ENCODE data around the gene PARVB.
"Not testable (repeated sequence)": the region's sequence is repeated elsewhere in the genome, so short reads cannot be mapped to it uniquely, and the experiment has no call there.

PARVB gene

DNA sequence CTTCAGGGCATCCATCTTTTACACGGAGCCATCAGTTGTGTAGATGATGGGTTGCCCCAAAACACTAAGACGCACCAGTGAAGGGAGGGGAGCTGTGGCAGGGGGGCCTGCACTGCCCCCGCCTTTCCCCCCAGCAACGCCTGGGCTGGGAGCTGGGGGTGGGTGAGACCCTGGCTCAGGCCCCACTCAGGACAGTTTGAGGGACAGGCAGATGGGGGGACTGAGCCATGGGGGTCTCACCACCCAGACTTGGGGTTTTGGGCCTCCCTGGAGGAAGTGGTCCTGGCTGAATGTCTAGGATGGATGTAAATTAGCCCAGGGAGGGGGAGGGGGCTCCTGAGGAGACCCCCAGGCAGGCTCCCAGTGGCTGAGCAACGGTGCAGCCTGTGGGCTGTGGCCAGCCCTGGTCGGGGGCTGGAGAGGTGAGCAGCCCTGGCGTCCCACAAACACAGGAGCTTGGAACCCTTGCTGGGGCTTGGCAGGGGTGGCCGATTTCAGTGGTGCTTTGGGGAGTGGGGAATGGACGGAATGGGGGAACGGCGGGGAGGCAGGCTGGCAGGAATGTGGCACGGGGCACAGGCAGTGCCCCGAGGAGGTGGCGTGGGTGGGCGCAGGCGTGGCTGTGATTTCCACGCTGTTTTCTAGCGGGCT lies 6.1 kb downstream of the PARVB start:
- FAIRE-seq = no peak

DNA sequence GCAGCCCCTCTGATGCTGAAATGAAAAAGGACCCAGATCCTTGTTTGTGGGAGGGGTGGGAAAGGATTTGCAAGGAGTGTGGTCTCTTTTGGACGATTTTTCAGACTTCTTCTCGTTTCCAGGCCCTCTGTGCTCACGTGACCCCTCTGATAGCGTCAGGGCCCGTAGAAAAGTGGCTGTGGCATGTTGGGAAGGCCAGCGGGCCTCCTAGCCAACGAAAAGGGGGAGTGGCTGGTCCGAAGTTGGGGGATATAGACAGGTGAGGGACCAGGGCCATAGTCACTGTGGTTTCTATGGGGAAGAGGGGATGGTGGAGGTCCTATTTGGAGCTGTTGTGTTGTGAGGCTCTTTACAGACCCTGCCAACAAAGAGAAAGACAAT lies 6.6 kb downstream of the PARVB start:
- no peak for FAIRE-seq

DNA sequence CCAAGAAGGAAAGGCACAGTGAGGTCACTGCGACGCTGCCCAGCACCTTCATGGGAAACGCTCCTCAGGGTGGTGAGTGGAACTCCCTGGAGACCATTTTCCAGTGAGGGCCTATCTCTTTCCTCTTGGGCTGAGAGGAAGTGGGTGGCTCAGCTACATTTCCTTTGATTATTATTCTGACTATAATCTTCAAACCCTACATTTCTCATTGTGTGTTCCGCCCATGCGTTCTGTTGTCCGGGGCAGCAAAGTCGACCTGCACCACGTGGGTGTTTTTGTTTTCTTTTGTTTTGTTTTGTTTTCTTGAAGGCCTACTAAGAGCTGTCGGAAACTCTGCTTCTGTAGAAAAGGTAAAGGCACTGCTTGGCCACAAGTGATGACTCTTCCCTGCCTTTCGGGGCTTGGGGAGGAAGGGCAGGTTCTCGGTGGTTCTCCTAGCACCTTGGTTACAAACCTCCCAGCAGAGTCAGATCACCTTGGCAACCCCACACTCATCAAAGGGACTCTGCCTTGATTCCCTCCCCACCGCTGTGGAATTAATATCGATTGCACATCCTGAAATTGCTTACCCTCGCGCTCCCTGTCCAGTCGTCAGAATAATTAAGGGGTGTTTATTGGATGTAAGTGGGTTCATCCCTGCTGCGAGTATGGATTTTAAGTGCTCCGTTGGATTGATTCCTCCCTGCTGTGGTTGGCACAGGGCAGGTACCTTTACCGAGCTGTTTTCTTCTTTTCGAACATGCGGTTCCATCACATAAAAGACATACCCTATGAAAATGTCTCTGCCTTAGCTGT lies 7.3 kb downstream of the PARVB start:
- FAIRE-seq = no peak

DNA sequence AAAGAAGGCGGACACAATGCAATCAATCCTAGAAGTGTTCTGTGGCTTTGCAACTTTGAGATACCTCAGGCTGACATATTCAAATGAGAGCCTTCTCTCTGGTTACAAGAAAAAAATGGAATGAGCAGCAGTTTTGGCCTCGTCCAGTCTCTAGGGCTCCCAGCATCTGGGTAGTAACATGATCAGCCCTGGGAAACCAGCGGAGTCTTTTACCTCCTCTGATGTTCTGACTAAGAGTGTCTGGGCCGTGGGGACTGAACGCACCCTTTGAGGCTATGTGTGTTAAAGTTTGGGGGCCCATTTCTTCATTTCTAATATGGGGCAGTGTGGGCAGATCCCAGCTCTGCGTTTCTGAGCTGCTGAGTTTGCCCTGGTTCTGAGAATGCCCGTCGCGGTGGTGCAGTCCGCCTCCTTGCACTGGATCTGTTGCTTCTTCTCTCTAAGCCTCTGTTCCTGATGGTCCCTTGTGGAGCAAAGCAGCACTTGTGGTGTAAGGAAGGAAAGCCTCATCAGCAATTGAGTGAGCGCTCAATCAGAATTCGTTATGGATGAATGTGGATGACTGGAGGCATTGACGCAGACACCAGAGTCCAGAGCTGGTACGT lies 8.1 kb downstream of the PARVB start:
- no peak for FAIRE-seq

DNA sequence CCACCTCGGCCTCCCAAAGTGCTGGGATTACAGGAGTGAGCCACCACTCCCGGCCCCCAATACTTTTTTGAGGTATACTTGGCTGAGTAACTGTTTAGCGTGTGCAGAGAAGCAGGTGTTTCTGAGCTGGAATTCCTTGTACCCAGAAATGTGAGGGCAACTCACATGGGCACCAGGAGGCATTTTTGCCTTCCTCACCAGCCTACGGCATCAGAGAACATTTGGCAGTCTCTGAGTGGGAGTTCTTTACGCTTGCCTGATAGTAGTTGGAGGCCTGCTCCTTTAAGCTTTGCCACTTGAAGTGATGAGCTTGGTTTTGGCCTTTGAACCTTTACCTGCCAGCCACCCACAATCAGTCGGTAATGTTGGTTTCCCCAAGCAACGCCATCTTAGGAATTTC lies 9.2 kb downstream of the PARVB start:
- FAIRE-seq = no peak

DNA sequence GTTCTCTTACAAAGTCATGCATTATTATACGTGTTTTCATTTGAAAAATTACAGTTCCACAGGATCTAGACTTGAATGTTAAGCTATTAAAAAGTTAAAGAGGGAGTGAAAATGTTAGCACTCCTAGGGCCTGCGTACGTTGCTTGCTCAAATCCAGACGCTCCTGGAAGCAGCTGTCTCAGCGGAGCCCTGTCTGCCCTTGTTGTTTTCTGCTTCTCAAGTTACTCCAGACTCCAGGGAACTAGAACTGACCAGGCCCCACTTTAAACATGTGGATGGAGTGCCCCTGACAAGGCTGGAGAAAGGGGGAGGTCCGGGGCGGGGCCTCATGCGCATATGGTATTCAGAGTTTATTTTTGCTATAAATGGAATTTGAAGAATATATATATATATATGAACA lies 9.6 kb downstream of the PARVB start:
- FAIRE-seq = no peak

DNA sequence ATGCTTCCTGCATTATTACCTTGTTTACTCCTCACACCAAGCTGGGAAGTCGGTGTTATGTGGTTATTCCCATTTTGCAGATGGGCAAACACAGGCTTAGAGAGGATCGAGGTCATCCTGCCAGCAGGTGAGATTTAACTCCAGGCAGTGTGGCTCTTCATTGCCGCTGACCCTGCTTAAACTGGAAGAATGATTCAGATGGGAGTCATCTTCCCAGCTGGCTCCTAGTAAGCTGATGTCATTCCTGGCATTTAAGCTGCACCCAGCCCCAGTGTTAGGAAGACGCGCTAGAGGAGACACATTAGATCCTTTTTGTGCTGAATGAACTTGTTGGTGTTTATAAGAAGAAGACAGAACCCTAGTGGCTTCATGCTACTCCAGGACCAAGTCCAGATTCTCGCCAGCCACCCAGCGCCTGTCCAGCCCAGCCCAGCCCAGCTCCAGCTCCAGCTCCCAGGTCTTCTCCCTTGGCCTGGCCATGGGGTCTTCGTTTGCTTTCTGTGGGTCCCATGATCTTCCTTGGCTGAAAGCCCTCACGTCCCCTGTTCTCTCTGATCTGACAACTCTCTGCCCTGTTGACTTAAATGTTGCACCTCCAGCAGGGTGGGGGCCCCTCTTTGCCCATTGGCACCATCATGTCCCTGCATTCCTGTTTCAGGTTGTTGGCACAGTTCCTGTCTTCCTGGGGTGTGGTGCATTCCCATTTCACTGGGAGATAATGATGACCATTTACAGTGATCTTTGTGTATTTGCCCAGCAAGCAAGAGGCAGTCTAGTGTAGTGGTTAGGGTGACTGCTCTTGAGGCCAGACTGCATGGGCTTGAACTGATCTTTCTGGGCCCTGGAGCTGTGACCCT lies 13.6 kb downstream of the PARVB start:
- FAIRE-seq = no peak

DNA sequence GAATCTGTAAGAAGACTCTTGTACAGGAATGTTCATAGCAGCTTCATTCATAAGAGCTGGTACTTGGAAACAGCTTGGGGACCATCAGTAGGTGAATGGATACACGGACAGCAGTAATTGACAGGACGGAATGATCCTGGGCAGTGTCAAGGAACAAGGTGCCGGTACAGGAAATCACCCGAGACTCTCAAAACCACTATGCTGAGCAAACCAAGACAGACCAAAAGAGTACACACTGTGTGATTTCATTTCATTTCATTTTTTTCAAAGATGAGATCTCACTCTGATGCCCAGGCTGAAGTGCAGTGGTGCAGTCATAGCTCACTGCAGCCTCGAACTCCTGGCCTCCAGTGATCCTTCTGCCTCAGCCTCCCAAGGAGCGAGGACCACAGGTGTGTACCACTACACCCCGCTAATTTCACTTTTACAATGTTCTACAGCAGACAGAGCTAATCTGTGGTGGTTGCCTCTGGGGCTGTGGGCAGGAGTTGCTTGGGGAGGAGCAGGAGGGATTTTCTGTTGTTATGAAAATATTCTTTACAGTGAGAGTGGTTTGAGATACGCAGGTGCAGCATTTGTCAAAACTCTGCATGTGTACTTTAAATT lies 15.6 kb downstream of the PARVB start:
- no peak for FAIRE-seq

DNA sequence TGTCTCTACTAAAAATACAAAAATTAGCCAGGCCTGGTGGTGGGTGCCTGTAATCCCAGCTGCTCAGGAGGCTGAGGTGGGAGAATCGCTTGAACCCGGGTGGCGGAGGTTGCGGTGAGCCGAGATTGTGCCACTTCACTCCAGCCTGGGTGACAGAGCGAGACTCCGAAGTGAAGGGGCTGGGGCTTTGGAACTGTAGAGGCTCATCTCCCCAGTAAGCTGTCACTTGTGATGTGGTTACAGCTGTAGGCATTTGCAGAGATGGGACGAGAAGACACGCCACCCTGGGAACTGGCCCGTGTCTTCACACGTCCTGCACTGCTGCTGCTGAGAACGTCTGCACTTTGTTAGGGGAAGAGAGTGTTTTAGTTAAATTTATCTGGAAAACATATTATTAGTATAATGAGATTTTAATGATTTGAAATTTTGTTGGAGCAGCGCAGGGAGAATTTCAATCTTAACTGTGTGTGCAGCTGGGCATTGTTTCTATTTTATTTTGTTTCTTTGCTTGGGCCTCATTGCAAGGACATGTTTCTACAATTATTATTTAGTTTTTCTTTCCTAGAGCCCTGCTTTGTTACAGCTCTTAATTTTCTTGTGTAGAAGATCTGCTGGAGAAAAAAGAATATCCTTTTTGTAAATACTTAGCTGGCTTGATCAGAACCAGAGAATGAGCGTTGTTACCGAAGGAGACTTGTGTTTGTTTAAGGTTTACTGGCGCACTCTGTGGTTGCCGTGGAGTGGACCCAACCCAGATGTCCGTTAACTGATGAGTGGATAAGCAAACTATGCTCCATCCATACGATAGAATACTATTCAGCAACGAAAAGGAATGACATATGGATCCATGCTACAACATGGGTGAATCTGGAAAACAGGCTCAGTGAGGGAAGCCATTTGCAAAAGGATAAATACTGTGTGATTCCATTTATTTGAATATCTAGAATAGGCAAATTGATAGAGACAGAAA lies 18.4 kb downstream of the PARVB start:
- no peak for FAIRE-seq

DNA sequence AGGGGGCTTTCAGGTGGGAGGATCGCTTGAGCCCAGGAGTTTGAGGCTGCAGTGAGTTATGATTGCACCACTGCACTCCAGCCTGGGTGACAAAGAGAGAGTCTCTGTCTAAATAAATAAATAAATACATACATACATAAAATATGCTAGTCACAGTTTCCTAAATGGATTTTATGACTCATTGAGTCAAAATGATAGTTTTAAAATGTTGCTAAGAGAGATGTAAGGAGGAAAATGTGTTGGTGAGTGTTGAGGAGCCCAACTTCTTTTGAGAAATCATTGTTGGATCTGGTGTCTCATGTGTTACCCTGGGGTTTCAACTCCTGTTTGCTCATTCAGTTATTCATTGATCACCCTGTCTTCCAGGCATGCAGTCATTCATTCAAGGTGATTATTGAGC lies 21.0 kb downstream of the PARVB start:
- no peak for FAIRE-seq

DNA sequence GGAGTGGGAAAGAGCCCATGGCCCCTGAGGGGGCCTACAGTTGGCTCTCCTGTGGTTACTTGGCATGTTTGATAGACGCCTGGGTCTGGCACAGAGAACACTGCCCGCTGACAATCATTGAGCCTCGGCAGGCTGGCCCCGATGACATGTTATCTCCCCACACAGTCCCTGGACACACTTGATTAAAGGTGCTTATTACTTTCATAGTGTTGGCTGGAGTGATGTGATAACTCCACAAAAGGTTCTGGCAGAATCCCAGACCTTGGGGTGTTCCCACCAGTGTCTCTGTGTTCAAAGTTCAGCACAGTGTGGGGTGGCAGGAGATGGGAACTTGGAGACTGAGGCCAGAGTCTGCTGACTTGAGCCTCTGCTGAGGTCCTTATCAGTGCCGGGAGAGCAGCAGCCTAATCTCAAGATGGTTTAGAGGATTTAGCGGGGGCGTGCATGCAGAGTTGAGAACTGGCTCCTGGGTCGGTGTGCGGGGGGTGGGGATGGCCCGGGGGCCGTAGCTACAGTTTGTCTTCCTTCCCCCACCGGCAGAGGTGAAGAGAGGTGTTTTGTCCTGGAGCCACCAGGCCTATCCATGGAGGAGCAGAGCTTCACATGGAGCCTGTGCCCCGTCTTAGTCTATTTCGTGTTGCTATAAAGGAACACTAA lies 22.5 kb downstream of the PARVB start:
- no peak for FAIRE-seq

DNA sequence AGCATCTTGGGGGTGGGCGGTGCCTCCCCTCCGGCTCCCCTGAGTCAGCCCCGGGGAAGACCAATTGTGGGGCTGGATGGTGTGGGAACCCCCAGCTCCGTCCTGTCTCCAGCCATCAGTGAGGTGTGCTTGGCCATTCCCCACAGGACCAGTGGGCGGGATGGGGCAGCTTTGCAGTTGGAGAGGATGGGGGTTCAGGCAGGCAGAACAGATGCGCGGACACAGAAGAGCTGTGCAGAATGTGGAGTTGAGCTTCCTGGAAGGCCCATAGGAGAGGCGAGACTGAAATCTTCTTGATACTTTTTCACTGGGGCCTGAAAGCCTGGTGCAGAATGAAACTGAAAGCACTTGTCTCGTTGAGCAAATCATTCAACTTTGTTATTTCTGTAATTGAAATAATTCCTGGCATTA lies 23.8 kb downstream of the PARVB start:
- FAIRE-seq = no peak

DNA sequence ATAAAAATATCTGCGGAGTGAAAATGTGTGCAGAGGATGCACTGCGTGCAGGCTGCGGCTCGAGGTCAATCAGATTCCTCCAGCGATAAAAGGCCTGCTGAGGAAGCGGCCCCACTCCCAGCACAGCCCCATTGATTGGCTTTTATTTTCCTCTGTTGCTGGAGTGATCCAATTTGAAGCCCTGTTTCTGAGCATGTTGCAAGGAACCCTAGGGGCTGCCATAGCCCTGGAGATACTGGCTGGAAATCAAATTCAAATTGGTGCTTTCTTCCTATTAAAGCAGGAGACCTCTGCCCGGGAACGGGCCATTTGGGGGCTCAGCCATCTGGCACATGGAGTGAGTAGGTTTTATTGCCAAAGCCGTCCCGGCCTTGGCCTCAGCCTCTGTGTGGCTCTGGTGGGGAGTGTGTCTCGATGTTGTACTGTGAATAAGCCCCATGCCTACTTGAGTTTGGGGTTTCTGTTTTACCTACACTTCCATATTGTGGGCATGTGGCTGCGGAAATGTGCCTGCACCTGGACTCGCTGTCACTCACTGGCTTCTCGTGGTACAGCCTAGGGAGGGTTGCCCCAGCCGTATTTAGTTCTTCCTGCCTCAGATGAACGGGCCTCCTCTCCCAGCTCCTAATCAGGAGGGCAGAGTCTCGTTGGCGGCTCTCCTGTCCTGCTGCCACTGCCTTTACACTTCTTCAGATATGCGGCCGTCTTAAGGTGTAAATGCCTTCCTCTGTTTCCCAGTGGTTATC lies 25.6 kb downstream of the PARVB start:
- no peak for FAIRE-seq

DNA sequence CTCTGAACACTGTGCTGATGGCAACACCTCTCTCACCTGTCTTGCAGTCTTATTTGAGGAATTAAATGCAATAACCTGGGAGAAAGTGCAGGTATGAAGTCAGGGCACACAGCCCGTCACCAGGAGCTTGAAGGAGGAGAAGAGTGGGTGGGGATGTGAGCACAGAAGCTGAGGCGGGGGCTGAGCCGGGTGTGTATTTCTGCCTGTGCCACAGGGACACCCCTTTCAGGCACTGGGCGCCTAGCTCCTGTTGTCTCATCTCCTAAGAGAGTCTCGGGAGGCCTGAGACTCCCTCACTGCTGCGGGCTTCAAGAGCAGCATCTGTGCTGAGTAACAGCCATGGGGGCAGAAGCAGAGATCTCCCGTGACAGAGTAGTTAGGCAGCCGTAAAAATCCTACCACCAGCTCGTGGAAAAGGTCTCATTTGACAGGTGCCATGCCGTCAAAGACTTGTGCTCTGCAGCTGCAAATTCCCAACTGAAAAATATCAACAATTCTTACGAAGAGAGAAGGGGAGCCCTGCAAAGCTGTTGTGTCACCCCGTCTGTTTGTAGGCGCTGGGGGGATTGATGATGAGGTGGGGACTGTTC lies 26.8 kb downstream of the PARVB start:
- FAIRE-seq = no peak

DNA sequence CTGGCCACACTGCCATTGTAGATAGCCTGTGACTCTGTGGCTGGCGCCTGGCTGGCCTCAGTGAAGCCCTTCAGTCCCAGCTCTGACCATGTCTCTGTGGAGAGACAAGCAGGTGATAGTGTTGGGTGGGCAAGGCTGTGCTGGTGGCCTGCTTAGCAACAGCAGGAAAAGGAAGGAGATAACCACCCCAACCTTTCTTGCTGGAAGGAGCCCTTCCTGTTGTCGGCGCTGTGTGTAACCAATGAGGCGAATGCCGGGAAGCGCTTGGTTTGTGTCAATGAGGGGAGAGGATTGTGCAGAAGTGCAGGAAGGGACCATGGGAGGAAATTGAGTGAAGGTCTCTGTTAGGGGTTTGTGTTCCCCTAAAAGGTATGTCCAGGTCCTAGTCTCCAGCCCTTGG lies 27.3 kb downstream of the PARVB start:
- FAIRE-seq = no peak

DNA sequence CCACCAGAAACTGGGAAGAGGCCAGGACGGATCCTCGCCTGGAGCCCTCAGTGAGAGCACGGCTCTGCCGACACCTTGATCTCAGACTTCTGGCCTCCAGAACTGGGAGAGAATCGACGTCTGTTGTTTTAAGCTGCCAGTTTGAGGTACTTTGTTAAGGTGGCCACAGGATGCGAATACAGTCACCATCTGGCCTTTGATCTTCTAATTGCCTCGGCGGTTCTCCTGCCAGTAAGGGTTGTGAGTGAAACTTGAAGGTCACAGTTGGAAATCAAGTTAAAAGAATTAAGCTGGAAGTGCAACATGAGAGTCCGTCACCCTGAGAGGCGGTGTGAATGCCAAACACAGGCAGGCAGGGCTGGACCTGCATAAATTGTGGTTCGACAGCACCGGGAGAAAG lies 27.9 kb downstream of the PARVB start:
- FAIRE-seq = no peak

DNA sequence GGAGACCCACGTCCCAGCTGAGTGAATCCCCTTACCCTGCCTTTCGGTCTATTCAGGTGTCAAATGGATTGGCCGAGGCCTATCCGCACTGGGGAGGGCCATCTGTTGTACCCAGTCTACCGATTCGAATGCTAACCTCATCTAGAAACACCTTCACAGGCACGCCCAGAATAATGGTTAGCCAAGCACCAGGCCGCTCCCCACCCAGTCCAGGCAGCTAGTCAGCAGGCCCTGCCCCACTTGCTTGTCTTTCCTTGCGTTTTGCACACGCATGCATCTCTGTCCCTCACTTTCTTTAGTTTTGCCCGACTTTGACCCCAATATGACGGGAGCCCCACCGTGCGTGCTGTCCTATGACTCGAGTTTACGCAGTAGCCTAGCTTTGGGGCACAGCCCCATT lies 31.7 kb downstream of the PARVB start:
- FAIRE-seq = no peak

DNA sequence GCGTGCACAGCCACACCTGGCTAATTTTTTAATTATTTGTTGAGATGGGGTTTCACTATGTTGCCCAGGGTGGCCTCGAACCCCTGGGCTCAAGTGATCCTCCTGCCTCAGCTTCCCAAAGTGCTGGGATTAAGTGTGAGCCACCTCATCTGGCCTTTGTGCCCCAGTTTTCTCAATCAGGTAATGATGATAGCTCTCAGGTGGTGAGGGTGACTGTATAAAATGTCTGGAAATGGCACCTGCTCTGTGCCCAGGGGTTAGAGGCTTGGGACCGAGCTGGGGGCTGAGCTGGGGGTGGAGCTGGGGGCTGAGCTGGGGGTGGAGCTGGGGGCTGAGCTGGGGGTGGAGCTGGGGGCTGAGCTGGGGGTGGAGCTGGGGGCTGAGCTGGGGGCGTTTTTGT lies 32.5 kb downstream of the PARVB start:
- not testable (repeated sequence) for FAIRE-seq

DNA sequence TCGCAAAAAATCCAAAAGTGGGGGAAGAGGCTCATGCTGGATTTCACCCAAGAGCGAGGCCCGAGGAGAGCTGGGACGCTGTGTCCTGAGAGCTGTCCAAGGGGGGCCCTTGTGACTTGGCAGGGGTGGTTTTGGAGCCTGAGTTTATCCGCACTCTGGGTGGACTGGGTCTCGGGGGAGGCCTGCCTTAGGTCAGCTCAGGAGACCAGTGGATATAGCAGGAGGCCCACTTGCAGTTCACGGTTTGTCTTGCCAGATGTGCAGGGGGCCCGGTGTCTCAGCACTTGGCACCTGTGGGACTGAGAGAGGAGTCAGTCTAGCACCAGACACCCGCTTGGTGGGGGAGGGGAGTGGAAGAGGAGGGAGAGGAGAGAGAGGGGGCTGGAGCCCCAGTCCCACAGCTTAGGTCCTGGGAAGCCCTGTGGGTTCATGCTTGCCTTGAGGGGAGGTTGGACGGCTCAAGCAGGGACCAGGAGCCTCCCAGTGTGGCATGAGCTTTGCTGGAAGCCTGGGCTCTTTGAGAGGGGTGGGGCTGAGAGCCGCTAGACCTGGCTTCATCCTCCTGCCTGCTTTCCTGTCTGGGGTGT lies 33.4 kb downstream of the PARVB start:
- no peak for FAIRE-seq

Measured in colon (tissue), 2 donors.